GM12878 (cell line): ENCODE data around the gene RAMP1. TPM values are rescaled to one million over a fixed set of nuclear protein-coding genes. Genes with fewer than 3 reads are reported as not detected.

Experiments used
- BCL3 ChIP-seq: IDR thresholded peaks from 2 replicates; pipeline ENCODE4 v1.6.1; 2011; ENCODE audit warnings: borderline replicate concordance, low read depth, mild to moderate bottlenecking, moderate library complexity, low read length; ENCODE audit not compliant: insufficient read depth, poor library complexity, severe bottlenecking
- CBX5 ChIP-seq: sonication (generic); IDR thresholded peaks from 2 replicates; pipeline ENCODE4 v1.6.1; 2016; ENCODE audit warnings: low read depth, moderate library complexity, mild to moderate bottlenecking, inconsistent platforms
- CHD1 ChIP-seq: IDR thresholded peaks from 2 replicates; pipeline ENCODE4 v1.6.1; 2012; ENCODE audit warnings: low read depth, low read length, improper control_type of control experiment
- E2F4 ChIP-seq: IDR thresholded peaks from 2 replicates; pipeline ENCODE4 v1.6.1; 2012; ENCODE audit warnings: low read depth, low read length, improper control_type of control experiment
- EP300 ChIP-seq, 2 experiments: fragments of 150-350 bp in 1 of 2; IDR thresholded peaks; 2 replicates each; pipeline ENCODE4 v1.6.1; 2011 to 2012; ENCODE audit warnings: low read depth in 2 of 2, low read length in 2 of 2, borderline replicate concordance in 1 of 2, improper control_type of control experiment in 1 of 2, inconsistent platforms in 1 of 2; ENCODE audit not compliant: control insufficient read depth in 1 of 2
- ETV6 ChIP-seq, 2 experiments: fragments of 450-650 bp in 1 of 2; IDR thresholded peaks in 1 of 2; conservative IDR thresholded peaks in 1 of 2; 2 replicates each; pipeline ENCODE4 v1.6.1; 2014; ENCODE audit warnings: antibody characterized with exemption in 1 of 2, borderline replicate concordance in 1 of 2, low read depth in 1 of 2, mild to moderate bottlenecking in 1 of 2, moderate library complexity in 1 of 2
- IRF4 ChIP-seq: IDR thresholded peaks from 2 replicates; pipeline ENCODE4 v1.6.1; 2011; ENCODE audit warnings: low read depth, low read length
- JUND ChIP-seq: IDR thresholded peaks from 2 replicates; pipeline ENCODE4 v1.6.1; 2012; ENCODE audit warnings: low read depth, mild to moderate bottlenecking, low read length, improper control_type of control experiment, moderate library complexity
- LARP7 ChIP-seq: fragments of 450-650 bp; IDR thresholded peaks from 2 replicates; pipeline ENCODE4 v1.6.1; 2017; ENCODE audit warnings: mild to moderate bottlenecking
- MAX ChIP-seq: IDR thresholded peaks from 2 replicates; pipeline ENCODE4 v1.6.1; 2012; ENCODE audit warnings: low read depth, low read length, improper control_type of control experiment
- MEF2B ChIP-seq: fragments of 450-650 bp; IDR thresholded peaks from 2 replicates; pipeline ENCODE4 v1.6.1; 2018; ENCODE audit warnings: mild to moderate bottlenecking, moderate library complexity; ENCODE audit not compliant: partially characterized antibody, poor library complexity, severe bottlenecking
- NFXL1 ChIP-seq: fragments of 450-650 bp; IDR thresholded peaks from 2 replicates; pipeline ENCODE4 v1.6.1; 2017; ENCODE audit warnings: antibody characterized with exemption, mild to moderate bottlenecking, borderline replicate concordance
- NRF1 ChIP-seq: conservative IDR thresholded peaks from 2 replicates; pipeline ENCODE4 v1.6.1; 2011; ENCODE audit warnings: mild to moderate bottlenecking, low read depth, low read length, improper control_type of control experiment
- PAX8 ChIP-seq: fragments of 450-650 bp; IDR thresholded peaks from 2 replicates; pipeline ENCODE4 v1.6.1; 2017; ENCODE audit warnings: mild to moderate bottlenecking, moderate library complexity
- POU2F2 ChIP-seq: IDR thresholded peaks from 3 replicates; pipeline ENCODE4 v1.6.1; 2011; ENCODE audit warnings: low read depth, mild to moderate bottlenecking, low read length, borderline replicate concordance
- RB1 ChIP-seq: fragments of 450-650 bp; formaldehyde crosslinking; IDR thresholded peaks from 2 replicates; pipeline ENCODE4 v1.6.1; 2017; ENCODE audit warnings: mild to moderate bottlenecking, borderline replicate concordance
- RELA ChIP-seq: fragments of 450-650 bp; IDR thresholded peaks from 2 replicates; pipeline ENCODE4 v1.8.0; 2014; ENCODE audit warnings: borderline replicate concordance; ENCODE audit not compliant: partially characterized antibody
- SIX5 ChIP-seq: IDR thresholded peaks from 2 replicates; pipeline ENCODE4 v1.6.1; 2011; ENCODE audit warnings: mild to moderate bottlenecking, low read depth, low read length, moderate library complexity; ENCODE audit not compliant: severe bottlenecking
- SRF ChIP-seq, 2 experiments: IDR thresholded peaks; 2 replicates each; pipeline ENCODE4 v1.6.1; 2011; ENCODE audit warnings: low read depth in 2 of 2, low read length in 2 of 2, mild to moderate bottlenecking in 1 of 2, moderate library complexity in 1 of 2
- TAF1 ChIP-seq: IDR thresholded peaks from 2 replicates; pipeline ENCODE4 v1.6.1; 2011; ENCODE audit warnings: mild to moderate bottlenecking, low read depth, low read length, borderline replicate concordance
- USF1 ChIP-seq: IDR thresholded peaks from 2 replicates; pipeline ENCODE4 v1.6.1; 2011; ENCODE audit warnings: borderline replicate concordance, low read depth, mild to moderate bottlenecking, moderate library complexity, mixed read lengths, low read length; ENCODE audit not compliant: insufficient read depth; ENCODE audit errors: extremely low read length
- polyA plus RNA-seq, 11 experiments: library from polyadenylated mRNA; depleted of rRNA in 4 of 11; unstranded in 6 of 11; stranded (reverse) in 5 of 11; fragments of >200 nt; fragmentation: Nextera tagmentation in 4 of 11; fragmentation: Illumina TruSeq in 1 of 11; extraction: Ambion mirVana in 4 of 11; extraction: Trizol in 1 of 11; gene quantifications; 1 replicate in 1 of 11; 2 replicates in 10 of 11; pipeline versions ENCODE4 v1.2.1 to v1.2.3, GENCODE V29; 2011 to 2016; ENCODE audit warnings: inconsistent platforms in 2 of 11, missing spikeins in 2 of 11, low read depth in 1 of 11
- total RNA-seq, 4 experiments: library from RNA; depleted of rRNA in 3 of 4; stranded (reverse); fragments of >200 nt in 3 of 4; fragmentation: Illumina TruSeq in 1 of 4; extraction: Trizol in 1 of 4; gene quantifications; 2 replicates each; pipeline versions ENCODE4 v1.2.1 to v1.2.3, GENCODE V29; 2013 to 2021
- TF ChIP-seq, protein P1 (sequence below), 3 experiments: IDR thresholded peaks in 2 of 3; conservative IDR thresholded peaks in 1 of 3; 2 replicates each; pipeline ENCODE4 v1.5.1; 2011; ENCODE audit warnings: low read depth in 3 of 3, low read length in 3 of 3, mild to moderate bottlenecking in 3 of 3, control low read depth in 2 of 3, moderate library complexity in 2 of 3, inconsistent platforms in 1 of 3, mixed read lengths in 1 of 3; ENCODE audit not compliant: control insufficient read depth in 2 of 3, insufficient read depth in 1 of 3; ENCODE audit errors: extremely low read depth in 1 of 3
- TF ChIP-seq, protein P2 (sequence below): IDR thresholded peaks from 2 replicates; pipeline ENCODE4 v1.6.1; 2012; ENCODE audit warnings: low read depth, low read length, improper control_type of control experiment

The RAMP1 gene
- total and polyA plus RNA-seq, 10 of the 15 experiments (the other 5 are each of a cell fraction or from before 2014, with no cell fraction given) = 0.11 to 0.19 (median 0.12) TPM; not detected in 7

- no peak for TF ChIP-seq TAF1
- no peak for TF ChIP-seq BCL3
- TF ChIP-seq IRF4 = no peak
- TF ChIP-seq EP300 (IDR thresholded peaks at IDR 0.05; ENCODE audit: borderline replicate concordance in 1 of 2, control insufficient read depth in 1 of 2, low read depth in 2 of 2, low read length in 2 of 2) = no peak
- TF ChIP-seq NRF1 = no peak
- no peak for TF ChIP-seq ETV6 (conservative IDR thresholded peaks at IDR 0.05 in 1 of 2, IDR thresholded peaks at IDR 0.05 in 1 of 2; ENCODE audit: borderline replicate concordance in 1 of 2, low read depth in 1 of 2)
- TF ChIP-seq MAX = no peak
- no peak for TF ChIP-seq NFXL1
- TF ChIP-seq RELA = no peak
- no peak for TF ChIP-seq MEF2B
- TF ChIP-seq PAX8 = no peak
- TF ChIP-seq SIX5 = no peak
- TF ChIP-seq E2F4 = no peak
- TF ChIP-seq CHD1 = no peak
- TF ChIP-seq CBX5 = no peak
- TF ChIP-seq, protein P1, sequence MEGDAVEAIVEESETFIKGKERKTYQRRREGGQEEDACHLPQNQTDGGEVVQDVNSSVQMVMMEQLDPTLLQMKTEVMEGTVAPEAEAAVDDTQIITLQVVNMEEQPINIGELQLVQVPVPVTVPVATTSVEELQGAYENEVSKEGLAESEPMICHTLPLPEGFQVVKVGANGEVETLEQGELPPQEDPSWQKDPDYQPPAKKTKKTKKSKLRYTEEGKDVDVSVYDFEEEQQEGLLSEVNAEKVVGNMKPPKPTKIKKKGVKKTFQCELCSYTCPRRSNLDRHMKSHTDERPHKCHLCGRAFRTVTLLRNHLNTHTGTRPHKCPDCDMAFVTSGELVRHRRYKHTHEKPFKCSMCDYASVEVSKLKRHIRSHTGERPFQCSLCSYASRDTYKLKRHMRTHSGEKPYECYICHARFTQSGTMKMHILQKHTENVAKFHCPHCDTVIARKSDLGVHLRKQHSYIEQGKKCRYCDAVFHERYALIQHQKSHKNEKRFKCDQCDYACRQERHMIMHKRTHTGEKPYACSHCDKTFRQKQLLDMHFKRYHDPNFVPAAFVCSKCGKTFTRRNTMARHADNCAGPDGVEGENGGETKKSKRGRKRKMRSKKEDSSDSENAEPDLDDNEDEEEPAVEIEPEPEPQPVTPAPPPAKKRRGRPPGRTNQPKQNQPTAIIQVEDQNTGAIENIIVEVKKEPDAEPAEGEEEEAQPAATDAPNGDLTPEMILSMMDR (IDR thresholded peaks at IDR 0.05 in 2 of 3, conservative IDR thresholded peaks at IDR 0.05 in 1 of 3; ENCODE audit: control insufficient read depth in 2 of 3, extremely low read depth in 1 of 3, insufficient read depth in 1 of 3, low read depth in 3 of 3, low read length in 3 of 3) = no peak
- TF ChIP-seq USF1 = no peak
- no peak for TF ChIP-seq RB1
- no peak for TF ChIP-seq JUND
- no peak for TF ChIP-seq SRF (IDR thresholded peaks at IDR 0.05; ENCODE audit: low read depth in 2 of 2, low read length in 2 of 2)
- TF ChIP-seq, protein P2, sequence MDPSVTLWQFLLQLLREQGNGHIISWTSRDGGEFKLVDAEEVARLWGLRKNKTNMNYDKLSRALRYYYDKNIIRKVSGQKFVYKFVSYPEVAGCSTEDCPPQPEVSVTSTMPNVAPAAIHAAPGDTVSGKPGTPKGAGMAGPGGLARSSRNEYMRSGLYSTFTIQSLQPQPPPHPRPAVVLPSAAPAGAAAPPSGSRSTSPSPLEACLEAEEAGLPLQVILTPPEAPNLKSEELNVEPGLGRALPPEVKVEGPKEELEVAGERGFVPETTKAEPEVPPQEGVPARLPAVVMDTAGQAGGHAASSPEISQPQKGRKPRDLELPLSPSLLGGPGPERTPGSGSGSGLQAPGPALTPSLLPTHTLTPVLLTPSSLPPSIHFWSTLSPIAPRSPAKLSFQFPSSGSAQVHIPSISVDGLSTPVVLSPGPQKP = no peak
- no peak for TF ChIP-seq LARP7
- TF ChIP-seq POU2F2 = no peak
Measured at GRCh38 chr2:237815637-237816036, 43.8 kb upstream of the RAMP1 start (continued).
